B cell (primary cell): Measurements from ENCODE around the gene CARD10.

Experiments used
- CTCF ChIP-seq: fragments of 200-600 bp; IDR thresholded peaks from one replicate; pipeline ENCODE4 v1.8.0; 2022; ENCODE audit warnings: antibody characterized with exemption, mild to moderate bottlenecking
- EZH2 ChIP-seq: IDR thresholded peaks from 2 replicates; pipeline ENCODE4 v1.6.1; 2012; ENCODE audit warnings: borderline replicate concordance, low read depth, mild to moderate bottlenecking, moderate library complexity, low read length; ENCODE audit not compliant: insufficient read depth, poor library complexity, severe bottlenecking

- TF ChIP-seq CTCF = no peak
- TF ChIP-seq EZH2 = no peak
Measured at GRCh38 chr22:37525073-37525745, 6.0 kb upstream of the CARD10 start.
